Hematopoietic multipotent progenitor cell (in vitro differentiated cells): Measurements from ENCODE around the gene KRTCAP2. TPM values are rescaled to one million over a fixed set of nuclear protein-coding genes. Genes with fewer than 3 reads are reported as not detected.
A peak's percentile ranks its signal among the peaks of the same experiment; 100 is the strongest.

Source experiments
- DNase-seq, 3 donors: peaks; one replicate each; pipeline ENCODE4 v3.0.0-alpha.2; 2011 to 2015; ENCODE audit warnings: low read depth in 2 of 3, low spot score in 2 of 3
- total RNA-seq: library from RNA; depleted of rRNA; stranded (reverse); fragments of >200 nt; gene quantifications from one replicate; pipeline ENCODE4 v1.2.3, GENCODE V29; 2012

The KRTCAP2 gene
- total RNA-seq, 1 donor: 194 TPM

GRCh38 chr1:155184835-155185782 lies 12.0 kb upstream of the KRTCAP2 start:
- no peak for DNase-seq

DNA sequence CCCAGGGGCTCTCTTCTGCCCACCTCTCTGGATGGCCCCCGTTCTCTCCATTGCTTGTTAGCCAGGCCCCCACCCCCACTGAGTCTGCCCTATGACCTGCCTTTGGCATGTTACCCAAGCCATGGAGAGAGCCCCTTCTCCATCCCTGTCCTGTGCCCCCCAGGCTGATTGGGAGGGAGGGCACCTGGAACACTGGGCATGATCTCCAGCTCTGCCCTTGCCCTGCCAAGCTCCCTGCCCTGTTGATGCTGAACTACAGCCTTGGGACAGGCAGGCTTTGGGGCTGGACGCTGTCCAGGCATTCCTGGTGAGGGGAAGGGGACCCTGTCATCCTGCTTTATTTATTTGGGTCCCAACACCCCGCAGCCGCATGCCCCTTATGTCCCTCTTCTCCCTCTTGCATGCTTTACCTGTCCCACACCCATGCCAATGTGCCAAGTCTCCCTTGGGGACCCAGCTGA lies 11.3 kb upstream of the KRTCAP2 start:
- DNase-seq: no peak

DNA sequence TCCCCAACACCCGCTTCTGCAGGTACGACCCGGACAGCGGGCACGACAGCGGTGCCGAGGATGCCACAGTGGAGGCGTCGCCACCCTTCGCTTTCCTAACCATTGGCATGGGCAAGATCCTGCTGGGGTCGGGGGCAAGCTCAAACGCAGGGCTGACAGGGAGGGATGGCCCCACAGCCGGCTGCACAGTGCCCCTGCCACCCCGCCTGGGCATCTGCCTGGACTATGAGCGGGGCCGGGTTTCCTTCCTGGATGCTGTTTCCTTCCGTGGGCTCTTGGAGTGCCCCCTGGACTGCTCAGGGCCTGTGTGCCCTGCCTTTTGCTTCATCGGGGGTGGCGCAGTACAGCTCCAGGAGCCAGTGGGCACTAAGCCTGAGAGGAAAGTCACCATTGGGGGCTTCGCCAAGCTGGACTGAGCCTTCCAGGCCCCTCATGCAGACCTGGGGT lies 10.7 kb upstream of the KRTCAP2 start:
- no peak for DNase-seq

GRCh38 chr1:155182052-155182550 lies 9.0 kb upstream of the KRTCAP2 start:
- no peak for DNase-seq

- no peak for DNase-seq
Measured at GRCh38 chr1:155181371-155182051, 8.4 kb upstream of the KRTCAP2 start.

DNA sequence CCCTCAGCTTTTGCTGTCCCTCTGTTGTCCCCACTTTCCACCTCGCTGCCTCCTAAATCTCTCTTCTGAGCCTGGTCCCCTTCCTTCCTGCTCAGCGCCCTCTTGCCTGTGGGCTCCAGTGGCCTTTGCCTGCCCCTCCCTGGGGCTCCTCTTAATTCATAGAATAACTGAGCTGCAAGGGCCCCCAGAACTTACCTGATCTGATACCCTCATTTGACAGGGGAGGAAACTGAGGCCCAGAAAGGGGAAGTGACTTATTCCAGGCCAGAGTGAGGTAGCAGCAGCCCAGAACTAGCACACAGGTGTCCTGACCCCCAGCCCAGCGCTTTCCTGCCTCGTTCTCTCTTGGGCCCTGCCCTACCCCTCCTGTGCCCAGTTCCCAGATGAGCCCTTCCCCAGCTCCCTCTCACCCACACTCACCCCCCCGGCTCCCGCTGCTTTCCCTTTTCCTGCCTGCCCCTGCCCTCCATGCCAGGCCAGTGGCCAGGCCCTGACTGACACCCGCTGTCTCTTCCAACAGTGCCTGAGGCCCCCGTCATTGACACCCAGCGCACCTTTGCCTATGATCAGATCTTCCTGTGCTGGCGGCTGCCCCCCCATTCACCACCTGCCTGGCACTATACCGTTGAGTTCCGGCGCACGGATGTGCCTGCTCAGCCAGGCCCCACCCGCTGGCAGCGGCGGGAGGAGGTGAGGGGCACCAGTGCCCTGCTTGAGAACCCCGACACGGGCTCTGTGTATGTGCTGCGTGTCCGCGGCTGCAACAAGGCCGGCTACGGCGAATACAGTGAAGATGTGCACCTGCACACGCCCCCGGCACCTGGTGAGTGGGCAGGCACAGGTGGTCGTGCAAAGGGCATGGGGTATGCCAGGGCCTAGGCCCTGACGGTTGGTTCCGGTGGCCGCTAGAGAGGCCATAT lies 6.3 kb upstream of the KRTCAP2 start:
- DNase-seq: no peak

GRCh38 chr1:155178441-155179111 lies 5.5 kb upstream of the KRTCAP2 start:
- DNase-seq: no peak

DNA sequence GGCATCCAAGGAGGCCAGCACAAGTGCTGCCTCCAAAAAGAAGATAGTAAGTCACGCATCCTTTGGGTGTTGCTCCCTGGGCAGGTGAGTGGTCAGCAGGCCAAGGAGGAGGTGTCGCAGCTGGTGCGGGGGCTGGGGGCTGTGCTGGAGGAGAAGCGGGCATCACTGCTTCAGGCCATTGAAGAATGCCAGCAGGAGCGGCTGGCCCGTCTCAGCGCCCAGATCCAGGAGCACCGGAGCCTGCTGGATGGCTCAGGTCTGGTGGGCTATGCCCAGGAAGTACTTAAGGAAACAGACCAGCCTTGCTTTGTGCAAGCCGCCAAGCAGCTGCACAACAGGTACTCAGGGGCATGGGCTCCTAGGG lies 4.8 kb upstream of the KRTCAP2 start:
- DNase-seq: no peak

DNA sequence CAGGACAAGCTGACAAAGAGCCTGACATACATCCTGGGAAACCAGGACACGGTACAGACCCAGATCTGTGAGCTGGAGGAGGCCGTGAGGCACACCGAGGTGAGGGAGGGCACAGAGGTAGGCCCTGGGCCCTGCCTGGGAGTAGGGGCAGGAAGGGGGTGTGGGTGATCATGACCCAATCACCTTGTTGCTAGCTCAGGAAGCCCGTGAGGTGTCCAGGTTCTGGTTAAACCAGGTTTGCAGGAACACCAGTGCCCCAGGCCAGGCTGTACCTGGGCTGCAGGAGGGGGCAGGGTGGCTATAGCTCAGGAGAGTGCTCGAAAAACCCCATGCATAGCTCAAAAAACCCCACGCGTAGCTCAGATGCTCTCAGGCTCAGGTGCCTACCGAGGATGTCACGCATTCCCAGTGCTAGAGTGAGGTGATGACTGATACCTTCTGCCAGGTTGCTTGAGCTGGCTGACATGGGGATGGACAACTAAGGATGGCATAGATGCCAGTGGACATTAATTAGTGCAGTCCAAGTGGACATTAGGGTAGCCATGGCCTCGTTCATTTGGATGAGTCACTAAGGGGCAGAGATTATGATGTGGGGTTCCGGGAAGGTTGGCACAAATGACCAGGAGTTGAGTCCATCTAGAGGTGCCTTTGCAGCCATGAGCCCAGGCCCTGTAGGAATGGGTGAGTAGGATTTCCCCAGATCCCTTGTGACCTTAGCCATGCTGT lies 4.3 kb upstream of the KRTCAP2 start:
- no peak for DNase-seq

DNA sequence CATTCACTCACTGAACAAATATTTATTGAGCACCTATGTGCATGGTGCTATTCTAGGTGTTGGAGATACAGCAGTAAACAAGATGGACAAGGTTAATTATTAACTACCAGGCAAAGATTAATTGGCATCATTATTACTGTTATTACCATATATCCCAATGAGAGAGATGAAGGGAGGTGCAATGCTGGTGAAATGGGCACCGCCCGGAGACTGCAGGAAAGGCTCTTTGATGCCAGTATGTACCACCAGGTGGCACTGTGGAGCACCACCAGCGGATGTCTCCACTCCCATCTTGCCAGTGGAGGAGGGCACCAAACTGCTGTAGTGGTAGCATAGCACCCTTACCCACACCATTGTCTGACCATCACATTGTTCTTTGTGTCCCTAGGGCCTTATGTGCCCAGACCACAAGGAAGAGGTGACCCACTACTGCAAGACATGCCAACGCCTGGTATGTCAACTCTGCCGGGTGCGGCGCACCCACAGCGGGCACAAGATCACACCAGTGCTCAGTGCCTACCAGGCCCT lies 3.5 kb upstream of the KRTCAP2 start:
- DNase-seq: peak; percentile 74 to 84 (median 75)

- peak in 1 of 3 donors; percentile 46 for DNase-seq
Measured at GRCh38 chr1:155175927-155176371, 2.8 kb upstream of the KRTCAP2 start.

GRCh38 chr1:155175281-155175926 lies 2.3 kb upstream of the KRTCAP2 start:
- DNase-seq: no peak

- DNase-seq: peak in 2 of 3 donors; percentile 62 to 65
Measured at GRCh38 chr1:155174324-155175280, 1.5 kb upstream of the KRTCAP2 start.

- peak in 2 of 3 donors; percentile 54 to 69 for DNase-seq
Measured at GRCh38 chr1:155173478-155174323, 597 bp upstream of the KRTCAP2 start, which contains the start of gene TRIM46. TSS of gene TRIM46 (plus strand) at chr1:155173849. CDS start at chr1:155173967, 118 bp downstream.

DNA sequence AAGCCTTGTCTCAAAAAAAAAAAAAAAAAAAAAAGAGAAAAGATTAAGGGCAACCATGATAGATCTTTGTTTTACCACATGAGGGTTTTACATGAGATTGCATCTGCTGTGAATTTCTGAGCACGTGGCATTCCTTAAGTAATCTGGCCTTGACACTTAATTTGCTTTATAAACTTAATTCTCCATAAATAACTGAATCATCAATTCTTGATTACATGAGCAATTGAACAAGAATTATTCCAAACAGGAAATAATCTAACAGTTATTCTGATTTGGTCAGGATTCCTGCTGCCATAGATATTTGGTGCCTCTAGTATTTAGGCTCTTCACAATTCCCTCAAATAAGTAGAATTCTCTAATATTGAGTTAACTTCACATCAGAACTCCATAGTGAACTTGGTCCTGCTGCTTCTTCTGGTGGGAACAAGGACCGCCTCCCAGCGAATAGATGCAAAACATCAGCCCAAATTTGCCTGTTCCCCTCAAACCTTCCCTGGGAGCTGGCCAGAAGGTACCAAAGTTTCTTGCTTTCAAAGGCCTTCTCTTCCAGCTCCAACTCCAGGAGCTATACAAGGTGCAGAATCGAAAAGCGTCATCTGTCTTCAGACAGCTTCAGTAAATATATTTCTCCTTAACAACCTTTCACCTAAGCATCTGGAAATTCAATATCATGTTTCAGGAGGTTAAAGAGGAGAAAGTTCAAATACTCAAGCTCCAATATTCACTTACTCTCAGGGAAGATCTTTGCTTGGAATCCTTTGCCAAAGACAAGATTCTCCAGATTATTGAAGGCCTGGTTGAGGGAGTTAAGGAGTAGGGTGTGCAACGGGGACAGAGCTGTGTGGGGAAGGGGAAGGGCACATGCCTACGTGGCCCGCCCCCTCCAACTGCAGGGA lies 1.0 kb downstream of the KRTCAP2 start:
- no peak for DNase-seq
